Stimulated activated naive CD8-positive, alpha-beta T cell treated with anti-CD3 and anti-CD28 coated beads, Interleukin-15, Interleukin-2, amounts not matched to agents 100 U/mL and 50 U/mL, for 24 hours (primary cell): ENCODE data around the gene TIFAB.
A peak's percentile ranks its signal among the peaks of the same experiment; 100 is the strongest.

Experiments
- ATAC-seq: fragments of 150-1000 bp; cut with Tn5 transposase; one replicate; pipeline ENCODE4 v1.10.0; 2021
- DNase-seq: peaks from one replicate; pipeline ENCODE4 v3.0.0; 2021

TIFAB gene

GRCh38 chr5:135442431-135443160 is 9.6 kb downstream of the TIFAB start:
- DNase-seq = no peak
- no peak for ATAC-seq

GRCh38 chr5:135441919-135442318 is 10.2 kb downstream of the TIFAB start:
- no peak for DNase-seq
- no peak for ATAC-seq

- no peak for DNase-seq
- ATAC-seq = no peak
Observed at GRCh38 chr5:135441350-135441831, 10.8 kb downstream of the TIFAB start.

GRCh38 chr5:135440916-135441315 is 11.2 kb downstream of the TIFAB start:
- no peak for DNase-seq
- no peak for ATAC-seq

GRCh38 chr5:135439231-135440205 is 12.6 kb downstream of the TIFAB start:
- ATAC-seq = no peak

GRCh38 chr5:135438636-135439221 is 13.4 kb downstream of the TIFAB start:
- ATAC-seq (no peak), DNase-seq (no peak)

More at GRCh38 chr5:135439231-135440205, 12.6 kb downstream of the TIFAB start:
- no peak for DNase-seq

GRCh38 chr5:135437796-135438560 is 14.2 kb downstream of the TIFAB start:
- no peak for DNase-seq
- ATAC-seq = no peak

- ATAC-seq (no peak), DNase-seq (no peak)
Observed at GRCh38 chr5:135437422-135437795, 14.7 kb downstream of the TIFAB start.

GRCh38 chr5:135436951-135437418 is 15.2 kb downstream of the TIFAB start:
- no peak for DNase-seq
- no peak for ATAC-seq

- DNase-seq (no peak), ATAC-seq (no peak)
Observed at GRCh38 chr5:135435467-135436330, 16.5 kb downstream of the TIFAB start.

- DNase-seq (no peak), ATAC-seq (no peak)
Observed at GRCh38 chr5:135434591-135435466, 17.3 kb downstream of the TIFAB start.

GRCh38 chr5:135433681-135434426 is 18.3 kb downstream of the TIFAB start:
- no peak for DNase-seq

GRCh38 chr5:135432113-135432512 is 20.0 kb downstream of the TIFAB start:
- ATAC-seq (no peak), DNase-seq (no peak)

More at GRCh38 chr5:135433681-135434426, 18.3 kb downstream of the TIFAB start:
- ATAC-seq = no peak

GRCh38 chr5:135430135-135430437 is 22.1 kb downstream of the TIFAB start:
- no peak for ATAC-seq
- DNase-seq = no peak

GRCh38 chr5:135429301-135430134 is 22.6 kb downstream of the TIFAB start:
- ATAC-seq (no peak), DNase-seq (no peak)

GRCh38 chr5:135428586-135428985 is 23.6 kb downstream of the TIFAB start:
- DNase-seq (no peak), ATAC-seq (no peak)

GRCh38 chr5:135426102-135427082 is 25.8 kb downstream of the TIFAB start:
- peak; percentile 88 for ATAC-seq
- DNase-seq = peak; percentile 21
